HepG2 (cell line): ENCODE measurements around the gene RARG. TPM values are rescaled to one million over a fixed set of nuclear protein-coding genes. Genes with fewer than 3 reads are reported as not detected.

ENCODE experiments used
- DNMT3B ChIP-seq: conservative IDR thresholded peaks from 2 replicates; pipeline ENCODE4 v1.6.1; 2016; ENCODE audit warnings: missing biosample characterization, control low read depth
- GABPA ChIP-seq, 2 experiments: IDR thresholded peaks; 2 replicates each; pipeline ENCODE4 v1.6.1; 2011 to 2016; ENCODE audit warnings: low read depth in 2 of 2, low read length in 1 of 2, missing biosample characterization in 1 of 2, missing genetic modification characterization in 1 of 2
- HMG20B ChIP-seq: conservative IDR thresholded peaks from 2 replicates; pipeline ENCODE4 v1.6.1; 2016; ENCODE audit warnings: missing genetic modification reagents, missing compliant biosample characterization
- KMT2A ChIP-seq: sonication (generic); formaldehyde crosslinking; IDR thresholded peaks from 2 replicates; pipeline ENCODE4 v1.4.0; 2020; ENCODE audit warnings: missing genetic modification reagents
- PAWR ChIP-seq: sonication (generic); formaldehyde crosslinking; IDR thresholded peaks from 2 replicates; pipeline ENCODE4 v1.4.0; 2020; ENCODE audit warnings: missing genetic modification reagents, mild to moderate bottlenecking, borderline replicate concordance
- SOX5 ChIP-seq: IDR thresholded peaks from 2 replicates; pipeline ENCODE4 v1.6.1; 2016; ENCODE audit warnings: borderline replicate concordance
- SP5 ChIP-seq: IDR thresholded peaks from 2 replicates; pipeline ENCODE4 v1.6.1; 2016; ENCODE audit warnings: low read depth, borderline replicate concordance
- TOPORS ChIP-seq: sonication (generic); formaldehyde crosslinking; IDR thresholded peaks from 2 replicates; pipeline ENCODE4 v1.8.0; 2023; ENCODE audit warnings: mild to moderate bottlenecking, missing genetic modification reagents
- ZBTB7B ChIP-seq: sonication (generic); formaldehyde crosslinking; IDR thresholded peaks from 2 replicates; pipeline ENCODE4 v1.4.0; 2020; ENCODE audit warnings: missing genetic modification reagents
- ZFY ChIP-seq: sonication (generic); formaldehyde crosslinking; IDR thresholded peaks from 2 replicates; pipeline ENCODE4 v1.4.0; 2020; ENCODE audit warnings: missing genetic modification reagents
- ZNF329 ChIP-seq: sonication (generic); formaldehyde crosslinking; IDR thresholded peaks from 2 replicates; pipeline ENCODE4 v1.9.0; 2021; ENCODE audit warnings: low read depth, mild to moderate bottlenecking, missing genetic modification reagents
- polyA plus RNA-seq, 8 experiments: library from polyadenylated mRNA; depleted of rRNA in 3 of 8; stranded (reverse) in 7 of 8; unstranded in 1 of 8; fragments of >200 nt; fragmentation: Illumina TruSeq in 4 of 8; extraction: Trizol in 4 of 8; gene quantifications; 2 replicates each; pipeline versions ENCODE4 v1.2.1 to v1.2.3, GENCODE V29; 2011 to 2016; ENCODE audit warnings: low read depth in 4 of 8, missing spikeins in 1 of 8, mixed read lengths in 1 of 8; ENCODE audit not compliant: insufficient read depth in 1 of 8
- total RNA-seq, 5 experiments: library from RNA; depleted of rRNA; stranded (reverse); fragments of >200 nt; fragmentation: Illumina TruSeq; extraction: Trizol; gene quantifications; 2 replicates each; pipeline ENCODE4 v1.2.3, GENCODE V29; 2016; ENCODE audit warnings: low read depth in 1 of 5
- TF ChIP-seq, protein P1 (sequence below): sonication (generic); formaldehyde crosslinking; IDR thresholded peaks from 2 replicates; pipeline ENCODE4 v1.4.0; 2020; ENCODE audit warnings: mild to moderate bottlenecking, missing genetic modification reagents
- TF ChIP-seq, protein P2 (sequence below): sonication (generic); formaldehyde crosslinking; IDR thresholded peaks from 2 replicates; pipeline ENCODE4 v1.5.0; 2020; ENCODE audit warnings: missing genetic modification reagents
- TF ChIP-seq, protein P3 (sequence below): sonication (generic); formaldehyde crosslinking; IDR thresholded peaks from 2 replicates; pipeline ENCODE4 v1.4.0; 2020; ENCODE audit warnings: missing genetic modification reagents
- TF ChIP-seq, protein P4 (sequence below): sonication (generic); formaldehyde crosslinking; IDR thresholded peaks from 2 replicates; pipeline ENCODE4 v1.4.0; 2020; ENCODE audit warnings: missing genetic modification reagents
- TF ChIP-seq, protein P5 (sequence below): sonication (generic); formaldehyde crosslinking; IDR thresholded peaks from 2 replicates; pipeline ENCODE4 v1.4.0; 2020; ENCODE audit warnings: missing genetic modification reagents

RARG gene
- total and polyA plus RNA-seq, 2 of the 13 experiments (the other 11 are each of a cell fraction or from before 2014, with no cell fraction given), result 0.77 to 1.5 TPM

DNA sequence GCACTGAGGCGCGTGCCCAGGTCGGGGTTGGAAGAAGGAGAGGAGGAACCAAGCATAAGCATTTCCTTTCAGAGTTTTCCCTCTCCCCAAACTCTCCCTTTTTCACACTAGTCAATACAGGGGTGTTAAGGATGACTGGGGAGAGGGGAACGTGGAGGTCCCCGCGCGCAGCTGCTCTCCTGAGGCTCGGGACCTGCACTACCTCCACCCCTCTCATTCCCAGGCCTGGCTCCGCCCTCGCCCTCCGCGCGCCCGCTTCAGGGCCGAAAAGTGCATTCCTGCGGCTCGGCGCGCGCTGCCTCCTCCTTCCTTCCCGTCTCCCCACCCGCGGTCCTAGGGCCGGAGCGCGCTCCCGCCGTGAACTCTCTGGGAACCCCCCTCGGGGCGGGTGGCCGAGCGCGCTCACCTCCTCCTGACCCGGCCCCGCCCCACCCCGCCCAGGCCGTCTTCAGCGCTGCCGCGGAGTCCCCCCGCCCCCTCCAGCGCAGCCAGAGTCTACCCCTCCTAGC lies 11.3 kb downstream of the RARG start (continued):
- TF ChIP-seq, protein P1, sequence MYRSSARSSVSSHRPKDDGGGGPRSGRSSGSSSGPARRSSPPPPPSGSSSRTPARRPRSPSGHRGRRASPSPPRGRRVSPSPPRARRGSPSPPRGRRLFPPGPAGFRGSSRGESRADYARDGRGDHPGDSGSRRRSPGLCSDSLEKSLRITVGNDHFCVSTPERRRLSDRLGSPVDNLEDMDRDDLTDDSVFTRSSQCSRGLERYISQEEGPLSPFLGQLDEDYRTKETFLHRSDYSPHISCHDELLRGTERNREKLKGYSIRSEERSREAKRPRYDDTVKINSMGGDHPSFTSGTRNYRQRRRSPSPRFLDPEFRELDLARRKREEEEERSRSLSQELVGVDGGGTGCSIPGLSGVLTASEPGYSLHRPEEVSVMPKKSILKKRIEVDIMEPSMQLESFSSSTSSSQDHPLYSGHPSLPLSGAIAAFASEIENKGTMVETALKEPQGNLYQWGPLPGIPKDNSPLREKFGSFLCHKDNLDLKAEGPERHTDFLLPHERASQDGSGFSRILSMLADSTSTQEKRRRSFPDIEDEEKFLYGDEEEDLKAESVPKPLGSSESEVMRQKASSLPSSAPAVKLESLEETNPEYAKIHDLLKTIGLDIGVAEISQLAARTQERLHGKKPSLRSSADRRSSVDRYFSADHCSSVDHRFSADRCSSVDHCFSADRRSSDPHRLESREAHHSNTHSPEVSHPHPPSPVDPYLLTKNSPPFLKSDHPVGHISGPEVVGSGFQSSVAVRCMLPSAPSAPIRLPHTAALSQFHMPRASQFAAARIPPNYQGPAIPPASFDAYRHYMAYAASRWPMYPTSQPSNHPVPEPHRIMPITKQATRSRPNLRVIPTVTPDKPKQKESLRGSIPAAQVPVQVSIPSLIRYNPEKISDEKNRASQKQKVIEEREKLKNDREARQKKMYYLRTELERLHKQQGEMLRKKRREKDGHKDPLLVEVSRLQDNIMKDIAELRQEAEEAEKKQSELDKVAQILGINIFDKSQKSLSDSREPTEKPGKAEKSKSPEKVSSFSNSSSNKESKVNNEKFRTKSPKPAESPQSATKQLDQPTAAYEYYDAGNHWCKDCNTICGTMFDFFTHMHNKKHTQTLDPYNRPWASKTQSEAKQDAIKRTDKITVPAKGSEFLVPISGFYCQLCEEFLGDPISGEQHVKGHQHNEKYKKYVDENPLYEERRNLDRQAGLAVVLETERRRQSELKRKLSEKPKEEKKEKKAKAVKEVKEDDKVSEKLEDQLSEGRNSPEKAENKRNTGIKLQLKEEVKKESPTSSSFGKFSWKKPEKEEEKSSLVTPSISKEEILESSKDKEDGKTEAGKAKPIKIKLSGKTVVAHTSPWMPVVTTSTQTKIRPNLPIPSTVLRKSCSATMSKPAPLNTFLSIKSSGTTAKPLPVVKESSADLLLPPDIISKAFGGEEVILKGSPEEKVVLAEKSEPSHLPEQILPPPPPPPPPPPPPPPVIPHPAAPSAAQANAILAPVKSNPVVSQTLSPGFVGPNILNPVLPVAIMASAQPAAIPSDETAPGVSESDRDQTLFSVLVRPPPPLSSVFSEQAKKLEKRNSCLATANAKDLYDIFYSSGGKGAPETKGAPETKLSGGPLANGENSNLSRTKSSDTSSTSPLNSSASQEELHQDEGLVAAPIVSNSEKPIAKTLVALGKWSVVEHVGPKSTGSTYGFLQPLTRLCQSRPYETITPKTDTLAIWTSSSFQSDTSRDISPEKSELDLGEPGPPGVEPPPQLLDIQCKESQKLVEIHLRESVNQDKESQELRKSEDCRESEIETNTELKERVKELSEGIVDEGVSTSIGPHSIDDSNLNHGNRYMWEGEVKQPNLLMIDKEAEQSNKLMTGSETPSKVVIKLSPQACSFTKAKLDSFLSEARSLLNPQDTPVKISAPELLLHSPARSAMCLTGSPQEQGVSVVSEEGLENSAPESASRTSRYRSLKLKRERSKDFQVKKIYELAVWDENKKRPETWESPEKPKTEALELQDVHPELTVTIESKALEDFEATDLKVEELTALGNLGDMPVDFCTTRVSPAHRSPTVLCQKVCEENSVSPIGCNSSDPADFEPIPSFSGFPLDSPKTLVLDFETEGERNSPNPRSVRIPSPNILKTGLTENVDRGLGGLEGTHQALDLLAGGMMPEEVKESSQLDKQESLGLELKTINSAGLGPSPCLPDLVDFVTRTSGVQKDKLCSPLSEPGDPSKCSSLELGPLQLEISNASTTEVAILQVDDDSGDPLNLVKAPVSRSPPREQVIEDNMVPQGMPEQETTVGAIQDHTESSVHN (CRISPR knock-in tag), result no peak
- TF ChIP-seq HMG20B (CRISPR knock-in tag) (peak; percentile 55; the same call in 1 of the 2 replicates), DNMT3B (CRISPR knock-in tag) (no peak), GABPA (IDR thresholded peaks at IDR 0.05; ENCODE audit: low read depth, low read length) (no peak), GABPA (CRISPR knock-in tag; IDR thresholded peaks at IDR 0.05; ENCODE audit: low read depth) (no peak), ZNF329 (CRISPR knock-in tag) (no peak), SOX5 (CRISPR knock-in tag) (peak; percentile 53; the same call in 1 of the 2 replicates), ZBTB7B (CRISPR knock-in tag) (0 out of 2 replicates have a peak, but pooled peaks have one; percentile 12), KMT2A (CRISPR knock-in tag) (peak; percentile 31; the same call in 1 of the 2 replicates), PAWR (CRISPR knock-in tag) (no peak), ZFY (CRISPR knock-in tag) (0 out of 2 replicates have a peak, but pooled peaks have one; percentile 18), TOPORS (no peak), SP5 (CRISPR knock-in tag) (peak; percentile 87)
- TF ChIP-seq, protein P2, sequence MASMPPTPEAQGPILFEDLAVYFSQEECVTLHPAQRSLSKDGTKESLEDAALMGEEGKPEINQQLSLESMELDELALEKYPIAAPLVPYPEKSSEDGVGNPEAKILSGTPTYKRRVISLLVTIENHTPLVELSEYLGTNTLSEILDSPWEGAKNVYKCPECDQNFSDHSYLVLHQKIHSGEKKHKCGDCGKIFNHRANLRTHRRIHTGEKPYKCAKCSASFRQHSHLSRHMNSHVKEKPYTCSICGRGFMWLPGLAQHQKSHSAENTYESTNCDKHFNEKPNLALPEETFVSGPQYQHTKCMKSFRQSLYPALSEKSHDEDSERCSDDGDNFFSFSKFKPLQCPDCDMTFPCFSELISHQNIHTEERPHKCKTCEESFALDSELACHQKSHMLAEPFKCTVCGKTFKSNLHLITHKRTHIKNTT (CRISPR knock-in tag), result no peak
- TF ChIP-seq, protein P3, sequence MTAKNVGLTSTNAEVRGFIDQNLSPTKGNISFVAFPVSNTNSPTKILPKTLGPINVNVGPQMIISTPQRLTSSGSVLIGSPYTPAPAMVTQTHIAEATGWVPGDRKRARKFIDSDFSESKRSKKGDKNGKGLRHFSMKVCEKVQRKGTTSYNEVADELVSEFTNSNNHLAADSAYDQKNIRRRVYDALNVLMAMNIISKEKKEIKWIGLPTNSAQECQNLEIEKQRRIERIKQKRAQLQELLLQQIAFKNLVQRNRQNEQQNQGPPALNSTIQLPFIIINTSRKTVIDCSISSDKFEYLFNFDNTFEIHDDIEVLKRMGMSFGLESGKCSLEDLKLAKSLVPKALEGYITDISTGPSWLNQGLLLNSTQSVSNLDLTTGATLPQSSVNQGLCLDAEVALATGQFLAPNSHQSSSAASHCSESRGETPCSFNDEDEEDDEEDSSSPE (CRISPR knock-in tag), result peak; percentile 48; the same call in 1 of the 2 replicates
- TF ChIP-seq, protein P4, sequence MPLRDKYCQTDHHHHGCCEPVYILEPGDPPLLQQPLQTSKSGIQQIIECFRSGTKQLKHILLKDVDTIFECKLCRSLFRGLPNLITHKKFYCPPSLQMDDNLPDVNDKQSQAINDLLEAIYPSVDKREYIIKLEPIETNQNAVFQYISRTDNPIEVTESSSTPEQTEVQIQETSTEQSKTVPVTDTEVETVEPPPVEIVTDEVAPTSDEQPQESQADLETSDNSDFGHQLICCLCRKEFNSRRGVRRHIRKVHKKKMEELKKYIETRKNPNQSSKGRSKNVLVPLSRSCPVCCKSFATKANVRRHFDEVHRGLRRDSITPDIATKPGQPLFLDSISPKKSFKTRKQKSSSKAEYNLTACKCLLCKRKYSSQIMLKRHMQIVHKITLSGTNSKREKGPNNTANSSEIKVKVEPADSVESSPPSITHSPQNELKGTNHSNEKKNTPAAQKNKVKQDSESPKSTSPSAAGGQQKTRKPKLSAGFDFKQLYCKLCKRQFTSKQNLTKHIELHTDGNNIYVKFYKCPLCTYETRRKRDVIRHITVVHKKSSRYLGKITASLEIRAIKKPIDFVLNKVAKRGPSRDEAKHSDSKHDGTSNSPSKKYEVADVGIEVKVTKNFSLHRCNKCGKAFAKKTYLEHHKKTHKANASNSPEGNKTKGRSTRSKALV, result peak; percentile 84; the same call in 1 of the 2 replicates
- TF ChIP-seq, protein P5, sequence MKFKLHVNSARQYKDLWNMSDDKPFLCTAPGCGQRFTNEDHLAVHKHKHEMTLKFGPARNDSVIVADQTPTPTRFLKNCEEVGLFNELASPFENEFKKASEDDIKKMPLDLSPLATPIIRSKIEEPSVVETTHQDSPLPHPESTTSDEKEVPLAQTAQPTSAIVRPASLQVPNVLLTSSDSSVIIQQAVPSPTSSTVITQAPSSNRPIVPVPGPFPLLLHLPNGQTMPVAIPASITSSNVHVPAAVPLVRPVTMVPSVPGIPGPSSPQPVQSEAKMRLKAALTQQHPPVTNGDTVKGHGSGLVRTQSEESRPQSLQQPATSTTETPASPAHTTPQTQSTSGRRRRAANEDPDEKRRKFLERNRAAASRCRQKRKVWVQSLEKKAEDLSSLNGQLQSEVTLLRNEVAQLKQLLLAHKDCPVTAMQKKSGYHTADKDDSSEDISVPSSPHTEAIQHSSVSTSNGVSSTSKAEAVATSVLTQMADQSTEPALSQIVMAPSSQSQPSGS (CRISPR knock-in tag), result peak; percentile 10; the same call in 1 of the 2 replicates
